HepG2 (cell line): ENCODE data around the gene SP110.
"Not testable (repeated sequence)": the region's sequence is repeated elsewhere in the genome, so short reads cannot be mapped to it uniquely, and the experiment has no call there.

Experiments used
- BHLHE40 ChIP-seq: IDR thresholded peaks from 2 replicates; pipeline ENCODE4 v1.6.1; 2011; ENCODE audit warnings: low read length, improper control_type of control experiment
- CTCF ChIP-seq: sonication (generic); formaldehyde crosslinking; IDR thresholded peaks from 2 replicates; pipeline ENCODE4 v1.5.0; 2020; ENCODE audit warnings: mild to moderate bottlenecking, missing genetic modification reagents, moderate library complexity
- HNF4G ChIP-seq, 2 experiments: sonication (generic) in 1 of 2; formaldehyde crosslinking in 1 of 2; IDR thresholded peaks; 2 replicates each; pipeline versions ENCODE4 v1.4.0 to v1.6.1; 2011 to 2020; ENCODE audit warnings: borderline replicate concordance in 2 of 2, low read depth in 2 of 2, mild to moderate bottlenecking in 2 of 2, low read length in 1 of 2, missing genetic modification reagents in 1 of 2, moderate library complexity in 1 of 2
- POLR2A ChIP-seq, 2 experiments: IDR thresholded peaks; 2 replicates each; pipeline ENCODE4 v1.6.1; 2011; ENCODE audit warnings: low read depth in 2 of 2, low read length in 2 of 2, mild to moderate bottlenecking in 1 of 2, moderate library complexity in 1 of 2; ENCODE audit not compliant: insufficient read depth in 1 of 2
- POLR2AphosphoS5 ChIP-seq: IDR thresholded peaks from 2 replicates; pipeline ENCODE4 v1.6.1; 2012; ENCODE audit warnings: low read depth, low read length
- POLR2G ChIP-seq: fragments of 200-400 bp; formaldehyde crosslinking; IDR thresholded peaks from 2 replicates; pipeline ENCODE4 v1.6.1; 2018; ENCODE audit warnings: mild to moderate bottlenecking, low read depth, low read length, moderate library complexity
- SP1 ChIP-seq, 2 experiments: fragments of 450-650 bp in 1 of 2; sonication (generic) in 1 of 2; formaldehyde crosslinking in 1 of 2; IDR thresholded peaks; 2 replicates each; pipeline versions ENCODE4 v1.4.0 to v1.6.1; 2016 to 2020; ENCODE audit warnings: missing genetic modification reagents in 1 of 2
- SYNCRIP ChIP-seq: fragments of 200-400 bp; formaldehyde crosslinking; IDR thresholded peaks from 2 replicates; pipeline ENCODE4 v1.6.1; 2018; ENCODE audit warnings: mild to moderate bottlenecking, low read depth, low read length; ENCODE audit not compliant: insufficient read depth
- TCF12 ChIP-seq, 2 experiments: fragments of 450-650 bp in 1 of 2; sonication (generic) in 1 of 2; formaldehyde crosslinking in 1 of 2; IDR thresholded peaks; 2 replicates each; pipeline versions ENCODE4 v1.6.1 to v1.8.0; 2017 to 2022; ENCODE audit warnings: antibody characterized with exemption in 1 of 2, mild to moderate bottlenecking in 1 of 2, missing genetic modification reagents in 1 of 2, moderate library complexity in 1 of 2
- UBTF ChIP-seq: sonication (generic); formaldehyde crosslinking; IDR thresholded peaks from 2 replicates; pipeline ENCODE4 v1.4.0; 2020; ENCODE audit warnings: mild to moderate bottlenecking, missing genetic modification reagents
- ZNF577 ChIP-seq: sonication (generic); formaldehyde crosslinking; IDR thresholded peaks from 2 replicates; pipeline ENCODE4 v1.4.0; 2020; ENCODE audit warnings: mild to moderate bottlenecking, low read depth, missing genetic modification reagents, borderline replicate concordance
- TF ChIP-seq, protein P1 (sequence below): sonication (generic); formaldehyde crosslinking; IDR thresholded peaks from 2 replicates; pipeline ENCODE4 v1.4.0; 2020; ENCODE audit warnings: missing genetic modification reagents
- TF ChIP-seq, protein P2 (sequence below): sonication (generic); formaldehyde crosslinking; IDR thresholded peaks from one replicate; pipeline ENCODE4 v1.5.1; 2020; ENCODE audit warnings: mild to moderate bottlenecking, missing genetic modification reagents; ENCODE audit errors: not compliant biosample characterization

DNA sequence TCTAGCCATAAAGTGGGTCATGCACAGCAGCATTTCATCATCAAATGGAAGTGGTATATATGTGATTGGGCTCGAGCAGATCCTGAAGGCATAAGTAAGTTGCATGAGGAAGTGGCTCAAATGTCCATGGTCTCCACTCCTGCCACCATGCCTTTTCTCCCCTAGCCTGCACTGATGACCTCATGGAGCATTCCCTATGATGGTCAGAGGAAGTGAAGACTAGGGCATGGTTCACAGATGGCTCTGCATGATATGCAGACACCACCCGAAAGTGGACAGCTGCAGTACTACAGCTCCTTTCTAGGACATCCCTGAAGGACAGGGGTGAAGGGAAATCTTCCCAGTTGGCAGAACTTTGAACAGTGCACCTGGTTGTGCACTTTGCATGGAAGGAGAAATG lies 99.4 kb downstream of the SP110 start:
- not testable (repeated sequence) for TF ChIP-seq POLR2AphosphoS5; ZNF577 (CRISPR knock-in tag); SP1 (IDR thresholded peaks at IDR 0.05); SP1 (CRISPR knock-in tag; IDR thresholded peaks at IDR 0.05); POLR2G; CTCF (CRISPR knock-in tag); POLR2A (IDR thresholded peaks at IDR 0.05; ENCODE audit: insufficient read depth in 1 of 2, low read depth in 2 of 2, low read length in 2 of 2); UBTF (CRISPR knock-in tag); HNF4G (IDR thresholded peaks at IDR 0.05; ENCODE audit: borderline replicate concordance, low read depth, low read length); HNF4G (CRISPR knock-in tag; IDR thresholded peaks at IDR 0.05; ENCODE audit: borderline replicate concordance, low read depth); TCF12 (IDR thresholded peaks at IDR 0.05); TCF12 (CRISPR knock-in tag; IDR thresholded peaks at IDR 0.05); SYNCRIP; BHLHE40
- TF ChIP-seq, protein P1, sequence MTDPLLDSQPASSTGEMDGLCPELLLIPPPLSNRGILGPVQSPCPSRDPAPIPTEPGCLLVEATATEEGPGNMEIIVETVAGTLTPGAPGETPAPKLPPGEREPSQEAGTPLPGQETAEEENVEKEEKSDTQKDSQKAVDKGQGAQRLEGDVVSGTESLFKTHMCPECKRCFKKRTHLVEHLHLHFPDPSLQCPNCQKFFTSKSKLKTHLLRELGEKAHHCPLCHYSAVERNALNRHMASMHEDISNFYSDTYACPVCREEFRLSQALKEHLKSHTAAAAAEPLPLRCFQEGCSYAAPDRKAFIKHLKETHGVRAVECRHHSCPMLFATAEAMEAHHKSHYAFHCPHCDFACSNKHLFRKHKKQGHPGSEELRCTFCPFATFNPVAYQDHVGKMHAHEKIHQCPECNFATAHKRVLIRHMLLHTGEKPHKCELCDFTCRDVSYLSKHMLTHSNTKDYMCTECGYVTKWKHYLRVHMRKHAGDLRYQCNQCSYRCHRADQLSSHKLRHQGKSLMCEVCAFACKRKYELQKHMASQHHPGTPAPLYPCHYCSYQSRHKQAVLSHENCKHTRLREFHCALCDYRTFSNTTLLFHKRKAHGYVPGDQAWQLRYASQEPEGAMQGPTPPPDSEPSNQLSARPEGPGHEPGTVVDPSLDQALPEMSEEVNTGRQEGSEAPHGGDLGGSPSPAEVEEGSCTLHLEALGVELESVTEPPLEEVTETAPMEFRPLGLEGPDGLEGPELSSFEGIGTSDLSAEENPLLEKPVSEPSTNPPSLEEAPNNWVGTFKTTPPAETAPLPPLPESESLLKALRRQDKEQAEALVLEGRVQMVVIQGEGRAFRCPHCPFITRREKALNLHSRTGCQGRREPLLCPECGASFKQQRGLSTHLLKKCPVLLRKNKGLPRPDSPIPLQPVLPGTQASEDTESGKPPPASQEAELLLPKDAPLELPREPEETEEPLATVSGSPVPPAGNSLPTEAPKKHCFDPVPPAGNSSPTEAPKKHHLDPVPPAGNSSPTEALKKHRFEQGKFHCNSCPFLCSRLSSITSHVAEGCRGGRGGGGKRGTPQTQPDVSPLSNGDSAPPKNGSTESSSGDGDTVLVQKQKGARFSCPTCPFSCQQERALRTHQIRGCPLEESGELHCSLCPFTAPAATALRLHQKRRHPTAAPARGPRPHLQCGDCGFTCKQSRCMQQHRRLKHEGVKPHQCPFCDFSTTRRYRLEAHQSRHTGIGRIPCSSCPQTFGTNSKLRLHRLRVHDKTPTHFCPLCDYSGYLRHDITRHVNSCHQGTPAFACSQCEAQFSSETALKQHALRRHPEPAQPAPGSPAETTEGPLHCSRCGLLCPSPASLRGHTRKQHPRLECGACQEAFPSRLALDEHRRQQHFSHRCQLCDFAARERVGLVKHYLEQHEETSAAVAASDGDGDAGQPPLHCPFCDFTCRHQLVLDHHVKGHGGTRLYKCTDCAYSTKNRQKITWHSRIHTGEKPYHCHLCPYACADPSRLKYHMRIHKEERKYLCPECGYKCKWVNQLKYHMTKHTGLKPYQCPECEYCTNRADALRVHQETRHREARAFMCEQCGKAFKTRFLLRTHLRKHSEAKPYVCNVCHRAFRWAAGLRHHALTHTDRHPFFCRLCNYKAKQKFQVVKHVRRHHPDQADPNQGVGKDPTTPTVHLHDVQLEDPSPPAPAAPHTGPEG (CRISPR knock-in tag), result not testable (repeated sequence)
- TF ChIP-seq, protein P2, sequence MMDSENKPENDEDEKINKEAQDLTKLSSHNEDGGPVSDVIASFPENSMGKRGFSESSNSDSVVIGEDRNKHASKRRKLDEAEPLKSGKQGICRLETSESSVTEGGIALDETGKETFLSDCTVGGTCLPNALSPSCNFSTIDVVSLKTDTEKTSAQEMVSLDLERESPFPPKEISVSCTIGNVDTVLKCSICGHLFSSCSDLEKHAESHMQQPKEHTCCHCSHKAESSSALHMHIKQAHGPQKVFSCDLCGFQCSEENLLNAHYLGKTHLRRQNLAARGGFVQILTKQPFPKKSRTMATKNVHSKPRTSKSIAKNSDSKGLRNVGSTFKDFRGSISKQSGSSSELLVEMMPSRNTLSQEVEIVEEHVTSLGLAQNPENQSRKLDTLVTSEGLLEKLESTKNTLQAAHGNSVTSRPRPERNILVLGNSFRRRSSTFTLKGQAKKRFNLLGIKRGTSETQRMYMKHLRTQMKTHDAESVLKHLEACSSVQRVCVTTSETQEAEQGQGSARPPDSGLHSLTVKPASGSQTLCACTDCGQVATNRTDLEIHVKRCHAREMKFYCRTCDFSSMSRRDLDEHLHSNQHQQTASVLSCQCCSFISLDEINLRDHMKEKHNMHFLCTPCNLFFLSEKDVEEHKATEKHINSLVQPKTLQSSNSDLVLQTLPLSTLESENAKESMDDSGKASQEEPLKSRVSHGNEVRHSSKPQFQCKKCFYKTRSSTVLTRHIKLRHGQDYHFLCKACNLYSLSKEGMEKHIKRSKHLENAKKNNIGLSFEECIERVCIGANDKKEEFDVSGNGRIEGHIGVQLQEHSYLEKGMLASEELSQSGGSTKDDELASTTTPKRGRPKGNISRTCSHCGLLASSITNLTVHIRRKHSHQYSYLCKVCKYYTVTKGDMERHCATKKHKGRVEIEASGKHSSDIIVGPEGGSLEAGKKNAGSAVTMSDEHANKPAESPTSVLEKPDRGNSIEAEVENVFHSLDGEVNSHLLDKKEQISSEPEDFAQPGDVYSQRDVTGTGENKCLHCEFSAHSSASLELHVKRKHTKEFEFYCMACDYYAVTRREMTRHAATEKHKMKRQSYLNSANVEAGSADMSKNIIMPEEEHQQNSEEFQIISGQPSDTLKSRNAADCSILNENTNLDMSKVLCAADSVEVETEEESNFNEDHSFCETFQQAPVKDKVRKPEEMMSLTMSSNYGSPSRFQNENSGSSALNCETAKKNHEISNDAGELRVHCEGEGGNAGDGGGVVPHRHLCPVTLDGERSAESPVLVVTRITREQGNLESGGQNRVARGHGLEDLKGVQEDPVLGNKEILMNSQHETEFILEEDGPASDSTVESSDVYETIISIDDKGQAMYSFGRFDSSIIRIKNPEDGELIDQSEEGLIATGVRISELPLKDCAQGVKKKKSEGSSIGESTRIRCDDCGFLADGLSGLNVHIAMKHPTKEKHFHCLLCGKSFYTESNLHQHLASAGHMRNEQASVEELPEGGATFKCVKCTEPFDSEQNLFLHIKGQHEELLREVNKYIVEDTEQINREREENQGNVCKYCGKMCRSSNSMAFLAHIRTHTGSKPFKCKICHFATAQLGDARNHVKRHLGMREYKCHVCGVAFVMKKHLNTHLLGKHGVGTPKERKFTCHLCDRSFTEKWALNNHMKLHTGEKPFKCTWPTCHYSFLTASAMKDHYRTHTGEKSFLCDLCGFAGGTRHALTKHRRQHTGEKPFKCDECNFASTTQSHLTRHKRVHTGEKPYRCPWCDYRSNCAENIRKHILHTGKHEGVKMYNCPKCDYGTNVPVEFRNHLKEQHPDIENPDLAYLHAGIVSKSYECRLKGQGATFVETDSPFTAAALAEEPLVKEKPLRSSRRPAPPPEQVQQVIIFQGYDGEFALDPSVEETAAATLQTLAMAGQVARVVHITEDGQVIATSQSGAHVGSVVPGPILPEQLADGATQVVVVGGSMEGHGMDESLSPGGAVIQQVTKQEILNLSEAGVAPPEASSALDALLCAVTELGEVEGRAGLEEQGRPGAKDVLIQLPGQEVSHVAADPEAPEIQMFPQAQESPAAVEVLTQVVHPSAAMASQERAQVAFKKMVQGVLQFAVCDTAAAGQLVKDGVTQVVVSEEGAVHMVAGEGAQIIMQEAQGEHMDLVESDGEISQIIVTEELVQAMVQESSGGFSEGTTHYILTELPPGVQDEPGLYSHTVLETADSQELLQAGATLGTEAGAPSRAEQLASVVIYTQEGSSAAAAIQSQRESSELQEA (CRISPR knock-in tag), result not testable (repeated sequence)
